Subcutaneous abdominal adipose tissue (tissue), 5 donors: ENCODE data around the gene SH3PXD2A.

Experiments used
- H3K27ac ChIP-seq: one replicate; pipeline ENCODE4 v1.7.0; 2013; ENCODE audit warnings: low read depth, mild to moderate bottlenecking, inconsistent platforms, low read length, moderate library complexity
- H3K27me3 ChIP-seq, 5 donors: one replicate each; pipeline ENCODE4 v1.7.0; 2013; ENCODE audit warnings: low read length in 5 of 5, inconsistent platforms in 1 of 5; ENCODE audit not compliant: control insufficient read depth in 5 of 5, insufficient read depth in 4 of 5
- H3K36me3 ChIP-seq, 5 donors: one replicate each; pipeline ENCODE4 v1.7.0; 2013; ENCODE audit warnings: low read length in 5 of 5; ENCODE audit not compliant: control insufficient read depth in 5 of 5, insufficient read depth in 5 of 5
- H3K4me1 ChIP-seq, 5 donors: one replicate each; pipeline ENCODE4 v1.7.0; 2013; ENCODE audit warnings: low read length in 5 of 5, mild to moderate bottlenecking in 3 of 5, moderate library complexity in 1 of 5; ENCODE audit not compliant: control insufficient read depth in 5 of 5, insufficient read depth in 5 of 5
- H3K4me3 ChIP-seq, 5 donors: one replicate each; pipeline ENCODE4 v1.7.0; 2013; ENCODE audit warnings: low read length in 5 of 5, low read depth in 1 of 5
- H3K9ac ChIP-seq, 5 donors: one replicate each; pipeline ENCODE4 v1.7.0; 2013; ENCODE audit warnings: low read length in 5 of 5, mild to moderate bottlenecking in 4 of 5, moderate library complexity in 3 of 5
- H3K9me3 ChIP-seq, 5 donors: one replicate each; pipeline ENCODE4 v1.7.0; 2013; ENCODE audit warnings: low read length in 5 of 5; ENCODE audit not compliant: control insufficient read depth in 5 of 5
- donor health status: healthy.
- donor health status: healthy.
- donor health status: healthy.
- donor health status: healthy.
- donor health status: healthy.

The SH3PXD2A gene

DNA sequence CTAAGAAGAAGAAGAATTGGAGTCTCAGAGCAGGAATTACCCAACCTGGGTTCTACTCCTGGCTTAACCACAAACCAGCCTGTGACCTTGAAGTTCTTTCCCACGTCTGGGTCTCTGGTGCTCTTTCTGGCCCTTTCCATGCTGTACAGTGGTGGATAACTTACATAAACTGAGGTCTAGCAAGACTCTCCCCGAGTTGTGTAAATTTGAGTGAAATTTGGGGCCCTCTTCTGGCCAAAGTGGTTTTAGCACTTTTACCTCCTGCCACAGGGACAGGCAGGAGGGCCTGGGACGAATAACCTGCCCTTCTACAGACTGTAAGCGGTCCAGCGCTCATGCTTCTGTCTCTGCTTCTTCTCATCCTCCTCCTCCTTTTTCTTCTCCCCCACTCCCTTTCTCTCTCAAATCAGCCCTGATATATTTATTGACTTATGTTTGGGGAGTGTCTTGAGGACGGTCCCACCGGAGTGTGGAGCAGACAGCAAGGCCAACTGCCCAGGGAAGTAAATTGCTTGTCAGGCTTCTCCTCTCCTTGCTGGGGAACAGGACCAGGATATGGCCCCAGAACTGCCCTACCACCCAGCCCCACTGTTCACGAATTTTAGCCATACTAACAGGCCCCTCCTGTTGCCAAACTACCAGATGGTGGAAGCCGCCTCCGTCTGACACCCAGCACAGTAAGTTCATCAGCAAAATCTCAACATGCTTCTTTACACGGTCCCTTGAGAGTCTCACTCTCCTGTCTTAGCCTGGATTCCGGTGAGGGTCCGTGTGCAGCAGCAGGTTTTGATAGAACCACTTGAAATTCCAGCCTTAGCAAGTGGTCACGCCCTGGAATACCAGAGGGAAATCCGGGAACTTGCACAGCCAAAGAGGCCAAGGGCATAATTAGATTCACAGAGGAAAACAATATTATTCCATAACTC is 4.0 kb upstream of the SH3PXD2A start:
- Histone ChIP-seq H3K4me1 (peaks cover 3 to 21% (median 17%) of the 10 kb centered on the region in 5 donors), H3K9me3 (no peaks in the 10 kb centered on the region), H3K4me3 (no peak overlapping the region), H3K9ac (no peak overlapping the region), H3K27ac (no peak overlapping the region), H3K36me3 (no peaks in the 10 kb centered on the region), H3K27me3 (peaks cover 0 to 4% (median 2%) of the 10 kb centered on the region in 5 donors)

DNA sequence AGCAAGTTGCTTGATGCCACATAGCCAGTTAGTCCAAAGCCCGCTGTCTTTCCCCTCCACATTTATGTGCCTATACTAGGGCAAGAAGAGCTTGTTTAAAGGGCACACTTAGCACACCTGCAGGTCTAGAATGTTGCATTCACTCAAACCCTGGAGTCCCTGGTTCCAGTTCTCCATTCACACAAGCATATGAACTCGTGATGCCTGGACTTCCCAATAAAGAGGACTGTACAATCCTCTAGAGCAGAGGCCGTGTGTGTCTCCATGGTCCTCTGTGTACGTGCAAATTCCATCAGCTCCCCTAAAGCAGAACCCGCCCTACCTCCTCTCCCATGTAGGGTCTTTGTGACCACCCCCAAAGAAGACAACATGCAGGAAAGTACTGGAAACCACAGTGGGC is 3.0 kb upstream of the SH3PXD2A start:
- Histone ChIP-seq H3K36me3 (no peaks in the 10 kb centered on the region), H3K9ac (no peak overlapping the region), H3K27ac (no peak overlapping the region), H3K4me1 (peaks cover 8 to 32% (median 28%) of the 10 kb centered on the region in 5 donors), H3K27me3 (peaks cover 0 to 13% (median 9%) of the 10 kb centered on the region in 5 donors), H3K9me3 (no peaks in the 10 kb centered on the region), H3K4me3 (no peak overlapping the region)

DNA sequence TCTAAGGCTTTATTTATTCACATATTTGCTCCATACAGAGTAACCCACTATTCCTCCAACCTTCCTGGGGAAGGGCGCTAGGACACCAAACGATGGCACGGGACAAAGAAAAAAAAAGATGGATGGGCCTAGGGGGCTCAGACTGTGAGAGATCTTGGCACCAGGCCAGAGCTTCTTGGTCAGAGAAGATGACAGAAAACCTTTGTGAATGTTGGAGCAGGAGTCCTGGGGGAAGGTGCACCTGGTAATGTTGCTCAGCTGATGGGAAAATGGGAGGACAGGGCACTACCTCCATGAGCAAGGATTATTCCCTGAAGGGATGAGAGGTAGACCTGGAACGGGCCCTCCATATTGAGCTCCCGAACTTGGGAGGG is 1.4 kb upstream of the SH3PXD2A start:
- H3K4me3 ChIP-seq = no peak overlapping the region
- H3K27me3 ChIP-seq = peaks cover 0 to 13% (median 9%) of the 10 kb centered on the region in 5 donors
- no peak overlapping the region for H3K27ac ChIP-seq
- H3K4me1 ChIP-seq = peaks cover 15 to 48% (median 44%) of the 10 kb centered on the region in 5 donors
- no peak overlapping the region for H3K9ac ChIP-seq
- H3K36me3 ChIP-seq = no peaks in the 10 kb centered on the region
- no peaks in the 10 kb centered on the region for H3K9me3 ChIP-seq

DNA sequence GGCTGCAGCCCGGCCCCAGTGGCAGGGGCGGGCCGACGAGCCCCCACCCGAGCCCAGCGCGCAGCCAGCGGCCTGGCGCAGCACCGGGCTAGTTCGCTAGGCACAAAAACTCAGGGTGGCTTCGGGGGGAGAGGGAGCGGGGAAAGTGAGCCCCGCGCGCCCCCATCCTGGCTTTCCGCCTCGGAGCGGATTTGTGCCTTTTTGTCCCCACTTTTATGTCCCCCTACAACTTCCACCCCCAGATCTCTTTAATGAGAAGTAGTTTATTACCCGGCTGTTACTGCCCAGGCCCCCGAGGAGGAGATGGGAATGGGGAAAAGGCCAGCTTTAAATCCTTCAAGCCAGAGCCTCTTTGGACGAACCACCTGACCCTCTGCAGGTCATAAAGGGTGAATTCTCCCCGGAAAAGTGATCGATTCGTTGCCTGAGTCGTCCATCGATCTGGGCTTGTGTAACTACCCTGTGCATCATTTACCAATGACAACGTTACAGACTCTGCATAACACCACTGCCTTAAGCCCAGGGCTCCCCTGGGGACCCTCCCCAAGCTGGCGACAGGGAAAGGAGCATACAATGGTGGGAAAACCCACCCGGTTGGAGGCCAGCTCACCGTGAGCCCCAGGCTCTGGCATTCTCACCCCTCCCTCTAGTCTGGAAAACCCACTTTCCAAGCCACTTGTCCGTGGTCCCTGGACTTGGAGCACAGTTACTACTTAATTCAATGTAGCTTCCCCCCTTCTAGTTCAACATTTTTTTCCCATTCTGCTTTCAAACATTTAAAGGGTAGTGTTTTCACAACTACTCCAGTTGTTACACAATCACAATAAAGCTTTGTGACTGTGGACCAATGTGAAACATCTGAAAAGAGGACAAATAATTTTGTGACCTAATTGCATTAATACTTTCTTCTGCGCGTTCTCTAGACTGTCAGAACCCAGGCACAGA is 748 bp upstream of the SH3PXD2A start:
- no peak overlapping the region for H3K27ac ChIP-seq
- H3K4me1 ChIP-seq = peaks cover 15 to 54% (median 49%) of the 10 kb centered on the region in 5 donors

DNA sequence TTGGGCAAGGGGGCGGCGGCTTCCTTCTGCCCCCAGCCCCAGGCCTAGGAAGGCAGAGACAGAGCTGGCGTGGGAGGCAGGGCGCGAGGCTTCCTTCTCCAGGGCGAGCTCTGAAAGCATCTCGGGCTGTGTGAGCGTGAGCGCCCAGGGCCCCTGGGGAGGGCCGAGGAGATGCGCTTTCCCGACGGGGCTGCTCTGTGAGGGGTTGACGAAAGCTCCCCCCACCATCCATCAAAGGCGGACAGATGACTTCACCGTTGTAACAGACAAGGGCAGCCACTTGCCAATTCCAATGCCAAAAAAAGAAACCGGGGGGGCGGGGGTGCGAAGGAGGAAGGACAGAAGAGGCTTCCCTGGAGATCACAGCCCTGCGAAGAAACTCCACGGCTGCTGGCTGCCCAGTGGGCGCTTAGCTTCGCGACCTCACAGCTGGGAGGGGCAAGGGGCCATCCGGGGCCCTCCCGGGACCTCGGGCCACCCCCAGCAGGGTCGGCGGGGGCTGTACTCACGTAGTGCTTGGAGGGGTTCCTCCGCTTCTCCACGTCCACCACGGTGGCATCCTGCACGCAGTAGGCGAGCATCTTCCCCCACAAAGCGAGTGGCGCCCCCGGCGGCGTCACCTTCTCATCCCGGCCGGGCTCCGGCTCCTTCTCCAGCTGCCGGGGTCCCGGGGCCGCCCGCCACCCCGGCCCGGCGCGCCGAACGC is 537 bp downstream of the SH3PXD2A start:
- H3K27me3 ChIP-seq = peaks cover 0 to 18% (median 13%) of the 10 kb centered on the region in 5 donors
- H3K4me1 ChIP-seq = peaks cover 21 to 67% (median 62%) of the 10 kb centered on the region in 5 donors
- H3K9ac ChIP-seq = peak overlapping the region in 3 of 5 donors; percentile 46 to 68 (median 66)
- H3K9me3 ChIP-seq = no peaks in the 10 kb centered on the region
- peak overlapping the region; percentile 63 to 74 (median 68) for H3K4me3 ChIP-seq
- H3K27ac ChIP-seq = no peak overlapping the region
- H3K36me3 ChIP-seq = no peaks in the 10 kb centered on the region

More for the DNA sequence above, 748 bp upstream of the SH3PXD2A start:
- peak overlapping the region in 2 of 5 donors; percentile 29 to 44 for H3K9ac ChIP-seq
- no peaks in the 10 kb centered on the region for H3K36me3 ChIP-seq
- peaks cover 0 to 13% (median 9%) of the 10 kb centered on the region in 5 donors for H3K27me3 ChIP-seq
- H3K4me3 ChIP-seq = peak overlapping the region in 3 of 5 donors; percentile 44 to 74 (median 74)
- H3K9me3 ChIP-seq = no peaks in the 10 kb centered on the region

DNA sequence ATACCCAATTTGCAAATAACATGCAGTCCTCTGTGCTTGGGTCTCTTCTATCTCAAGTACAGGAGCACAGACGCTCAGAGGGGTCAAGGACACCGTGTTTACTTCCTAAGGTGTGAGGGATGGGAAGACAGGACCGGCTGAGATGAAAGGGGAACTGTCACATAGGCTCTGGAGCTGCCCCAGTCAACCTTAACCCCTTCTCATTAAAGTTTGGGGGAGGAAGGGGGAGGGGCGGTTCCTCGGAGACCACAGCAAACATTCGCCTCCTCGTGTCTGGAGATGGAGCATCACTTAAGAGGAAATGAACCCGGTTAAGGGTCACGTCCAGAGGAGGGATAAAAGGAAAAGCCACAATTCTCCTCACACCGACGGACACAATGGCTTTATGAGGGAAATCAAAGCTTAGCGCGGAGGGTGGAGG is 1.1 kb downstream of the SH3PXD2A start:
- peaks cover 21 to 68% (median 65%) of the 10 kb centered on the region in 5 donors for H3K4me1 ChIP-seq

DNA sequence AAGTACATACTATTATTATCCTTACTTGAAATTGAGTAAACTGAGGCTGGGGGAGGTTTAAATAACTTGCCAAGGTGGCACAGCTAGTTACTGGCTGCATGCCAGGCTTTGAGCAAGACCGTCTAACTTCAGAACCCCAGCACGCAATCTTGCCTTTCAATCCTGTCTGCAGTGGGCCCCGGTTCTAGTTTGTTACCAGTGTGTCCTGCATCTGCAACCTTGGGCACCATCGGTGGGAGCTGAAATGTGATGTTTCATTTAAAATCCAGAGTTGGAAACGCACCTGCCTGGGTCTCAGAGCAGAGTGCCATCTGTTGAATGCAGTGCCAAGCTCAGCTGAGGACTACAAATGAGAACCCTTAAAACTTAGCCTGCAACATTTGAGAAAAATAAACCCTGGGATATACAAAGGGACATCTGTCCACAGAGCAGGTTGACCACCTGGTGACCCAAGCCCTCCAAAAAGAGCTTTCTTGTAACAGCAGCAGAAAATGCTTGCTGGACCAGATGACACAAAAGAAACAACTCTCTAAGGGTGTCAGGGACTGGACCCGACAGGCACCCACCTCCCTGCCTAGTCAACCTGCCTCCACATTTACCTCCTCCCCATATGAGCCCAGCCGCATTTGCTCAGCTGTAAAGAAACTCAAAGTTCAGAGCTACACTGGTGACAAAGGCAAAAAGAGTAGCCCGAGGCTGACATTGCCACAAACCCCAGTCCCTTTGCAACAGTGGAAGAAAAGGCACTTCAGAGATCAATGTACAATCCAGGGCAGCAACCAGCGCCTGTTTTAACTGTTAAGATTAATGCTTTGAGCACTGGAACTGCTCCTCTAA is 1.7 kb downstream of the SH3PXD2A start:
- Histone ChIP-seq H3K36me3 (no peaks in the 10 kb centered on the region), H3K9me3 (no peaks in the 10 kb centered on the region), H3K27ac (peak overlapping the region; percentile 41), H3K9ac (peak overlapping the region in 2 of 5 donors; percentile 2 to 66), H3K4me3 (peak overlapping the region; percentile 63 to 74 (median 68)), H3K27me3 (peaks cover 0 to 22% (median 13%) of the 10 kb centered on the region in 5 donors), H3K4me1 (peaks cover 21 to 69% (median 66%) of the 10 kb centered on the region in 5 donors)

More for the DNA sequence above, 1.1 kb downstream of the SH3PXD2A start:
- Histone ChIP-seq H3K9me3 (no peaks in the 10 kb centered on the region), H3K4me3 (peak overlapping the region; percentile 63 to 74 (median 68)), H3K36me3 (no peaks in the 10 kb centered on the region), H3K27me3 (peaks cover 0 to 20% (median 13%) of the 10 kb centered on the region in 5 donors), H3K9ac (peak overlapping the region in 4 of 5 donors; percentile 2 to 68 (median 56)), H3K27ac (no peak overlapping the region)

DNA sequence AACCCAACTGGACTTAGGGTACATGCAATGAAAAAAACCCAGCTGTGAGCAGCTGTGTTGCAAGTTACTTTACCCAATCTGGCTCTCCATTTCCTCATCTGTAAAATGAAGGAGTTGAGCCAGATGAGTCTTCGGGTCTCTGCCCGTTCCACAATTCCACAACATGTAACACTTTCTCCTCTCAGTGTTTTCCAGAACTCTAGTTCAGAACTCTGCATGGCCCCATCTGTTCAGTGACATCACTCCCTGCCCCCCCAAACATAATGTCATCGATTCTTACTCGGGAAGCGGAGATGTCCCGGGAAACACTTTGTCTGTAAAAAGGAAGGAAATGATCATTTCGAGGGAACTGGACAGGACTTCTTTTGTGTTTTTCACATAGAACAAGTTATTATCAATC is 2.5 kb downstream of the SH3PXD2A start:
- H3K4me3 ChIP-seq = peak overlapping the region in 1 of 5 donors; percentile 9
- no peak overlapping the region for H3K9ac ChIP-seq
- no peaks in the 10 kb centered on the region for H3K9me3 ChIP-seq
- H3K36me3 ChIP-seq = no peaks in the 10 kb centered on the region
- no peak overlapping the region for H3K27ac ChIP-seq
- peaks cover 21 to 73% (median 66%) of the 10 kb centered on the region in 5 donors for H3K4me1 ChIP-seq
- peaks cover 0 to 22% (median 13%) of the 10 kb centered on the region in 5 donors for H3K27me3 ChIP-seq
